ENCODE results near the gene COG5.

Gene COG5

GRCh38 chr7:107609811-107610261 is 46.1 kb upstream of the COG5 start:
- Histone ChIP-seq H3K79me2 (ENCODE audit: insufficient read depth, low read length) (no peaks in the 10 kb centered on the region), H2AFZ (ENCODE audit: low read length) (no peak overlapping the region), H3K9me3 (ENCODE audit: low read length) (no peaks in the 10 kb centered on the region), H3F3A (ENCODE audit: insufficient read depth, low read length) (no peaks in the 10 kb centered on the region), H4K20me1 (ENCODE audit: insufficient read depth, low read length) (no peaks in the 10 kb centered on the region), H3K27me3 (ENCODE audit: insufficient read depth, low read length) (no peaks in the 10 kb centered on the region), H3K9me2 (ENCODE audit: low read depth, low read length) (no peaks in the 10 kb centered on the region), H3K36me3 (ENCODE audit: insufficient read depth, low read length) (peaks cover 30% of the 10 kb centered on the region), H3K4me2 (ENCODE audit: low read length) (no peak overlapping the region), H3K9ac (ENCODE audit: low read length) (no peak overlapping the region), H3K27ac (ENCODE audit: low read depth, low read length, poor library complexity, severe bottlenecking) (no peak overlapping the region), H3K4me1 (ENCODE audit: insufficient read depth, low read length, severe bottlenecking) (no peaks in the 10 kb centered on the region), H3K4me3 (ENCODE audit: low read depth, low read length, poor library complexity, severe bottlenecking) (no peak overlapping the region)
- TF ChIP-seq EZH2 (IDR thresholded peaks at IDR 0.05; ENCODE audit: borderline replicate concordance, low read length), result no peak
- TF ChIP-seq CTCF (IDR thresholded peaks at IDR 0.05; ENCODE audit: low read length), result no peak

- Histone ChIP-seq H3K4me1 (ENCODE audit: insufficient read depth, low read length, severe bottlenecking) (no peaks in the 10 kb centered on the region), H3K27ac (ENCODE audit: low read depth, low read length, poor library complexity, severe bottlenecking) (no peak overlapping the region), H3F3A (ENCODE audit: insufficient read depth, low read length) (no peaks in the 10 kb centered on the region), H3K79me2 (ENCODE audit: insufficient read depth, low read length) (no peaks in the 10 kb centered on the region), H3K9ac (ENCODE audit: low read length) (no peak overlapping the region), H3K9me3 (ENCODE audit: low read length) (no peaks in the 10 kb centered on the region), H3K36me3 (ENCODE audit: insufficient read depth, low read length) (peaks cover 27% of the 10 kb centered on the region), H2AFZ (ENCODE audit: low read length) (no peak overlapping the region), H3K27me3 (ENCODE audit: insufficient read depth, low read length) (no peaks in the 10 kb centered on the region), H3K4me2 (ENCODE audit: low read length) (no peak overlapping the region), H3K4me3 (ENCODE audit: low read depth, low read length, poor library complexity, severe bottlenecking) (no peak overlapping the region), H4K20me1 (ENCODE audit: insufficient read depth, low read length) (no peaks in the 10 kb centered on the region), H3K9me2 (ENCODE audit: low read depth, low read length) (no peaks in the 10 kb centered on the region)
- TF ChIP-seq CTCF (IDR thresholded peaks at IDR 0.05; ENCODE audit: low read length), result no peak
- TF ChIP-seq EZH2 (IDR thresholded peaks at IDR 0.05; ENCODE audit: borderline replicate concordance, low read length), result no peak
Observed at GRCh38 chr7:107606303-107606702, 42.6 kb upstream of the COG5 start.

- no peaks in the 10 kb centered on the region for H3K9me3 ChIP-seq (ENCODE audit: low read length)
- peaks cover 37% of the 10 kb centered on the region for H3K36me3 ChIP-seq (ENCODE audit: insufficient read depth, low read length)
- TF ChIP-seq CTCF (IDR thresholded peaks at IDR 0.05; ENCODE audit: low read length) (no peak), EZH2 (IDR thresholded peaks at IDR 0.05; ENCODE audit: borderline replicate concordance, low read length) (no peak)
- no peaks in the 10 kb centered on the region for H3K9me2 ChIP-seq (ENCODE audit: low read depth, low read length)
- no peaks in the 10 kb centered on the region for H3K79me2 ChIP-seq (ENCODE audit: insufficient read depth, low read length)
- H3F3A ChIP-seq (ENCODE audit: insufficient read depth, low read length), result no peaks in the 10 kb centered on the region
- H3K9ac ChIP-seq (ENCODE audit: low read length), result no peak overlapping the region
- no peak overlapping the region for H3K4me2 ChIP-seq (ENCODE audit: low read length)
- no peaks in the 10 kb centered on the region for H3K27me3 ChIP-seq (ENCODE audit: insufficient read depth, low read length)
- no peaks in the 10 kb centered on the region for H4K20me1 ChIP-seq (ENCODE audit: insufficient read depth, low read length)
- H3K4me3 ChIP-seq (ENCODE audit: low read depth, low read length, poor library complexity, severe bottlenecking), result no peak overlapping the region
- H3K4me1 ChIP-seq (ENCODE audit: insufficient read depth, low read length, severe bottlenecking), result no peaks in the 10 kb centered on the region
- H3K27ac ChIP-seq (ENCODE audit: low read depth, low read length, poor library complexity, severe bottlenecking), result no peak overlapping the region
- H2AFZ ChIP-seq (ENCODE audit: low read length), result no peak overlapping the region
Observed at GRCh38 chr7:107605218-107605815, 41.6 kb upstream of the COG5 start.
